Tibial artery (tissue), 4 donors: ENCODE data around the gene STAMBP.

Experiments
- DNase-seq, 2 donors: peaks; one replicate each; pipeline ENCODE4 v3.0.0-alpha.2; 2019
- H3K27ac ChIP-seq, 2 donors: fragments of 200-600 bp; sonication (generic) in 1 of 2; 1 replicate in 1 of 2; 2 replicates in 1 of 2; pipeline ENCODE4 v1.5.1; 2018 to 2019; ENCODE audit warnings: mild to moderate bottlenecking in 1 of 2
- H3K27me3 ChIP-seq, 2 donors: fragments of 200-600 bp; sonication (generic) in 1 of 2; one replicate each; pipeline versions ENCODE4 v1.5.1 to v1.6.0; 2016 to 2019
- H3K36me3 ChIP-seq, 3 donors: fragments of 200-600 bp; sonication (generic) in 2 of 3; one replicate each; pipeline ENCODE4 v1.5.1; 2016 to 2019; ENCODE audit warnings: mild to moderate bottlenecking in 2 of 3
- H3K4me1 ChIP-seq, 4 donors: fragments of 200-600 bp; sonication (generic) in 2 of 4; 1 replicate in 3 of 4; 2 replicates in 1 of 4; pipeline ENCODE4 v1.5.1; 2016 to 2019
- H3K4me3 ChIP-seq, 2 donors: fragments of 200-600 bp; sonication (generic) in 1 of 2; 1 replicate in 1 of 2; 2 replicates in 1 of 2; pipeline ENCODE4 v1.5.1; 2018 to 2019; ENCODE audit warnings: mild to moderate bottlenecking in 2 of 2
- H3K9me3 ChIP-seq, 3 donors: fragments of 200-600 bp; sonication (generic) in 1 of 3; one replicate each; pipeline ENCODE4 v1.5.1; 2016 to 2019
- intact Hi-C: fragments of 100-400 bp; cut with DNase I; formaldehyde crosslinking; loops from one replicate; pipeline ENCODE4 v1.15.0; 2023; ENCODE audit warnings: low total_unique reads
- TF ChIP-seq, protein P1 (sequence below), 2 experiments: fragments of 200-600 bp in 1 of 2; fragments of 450-650 bp in 1 of 2; IDR thresholded peaks; one replicate each; pipeline ENCODE4 v1.5.1; 2017 to 2019; ENCODE audit warnings: antibody characterized with exemption in 2 of 2, mild to moderate bottlenecking in 1 of 2, moderate library complexity in 1 of 2

The STAMBP gene

DNA sequence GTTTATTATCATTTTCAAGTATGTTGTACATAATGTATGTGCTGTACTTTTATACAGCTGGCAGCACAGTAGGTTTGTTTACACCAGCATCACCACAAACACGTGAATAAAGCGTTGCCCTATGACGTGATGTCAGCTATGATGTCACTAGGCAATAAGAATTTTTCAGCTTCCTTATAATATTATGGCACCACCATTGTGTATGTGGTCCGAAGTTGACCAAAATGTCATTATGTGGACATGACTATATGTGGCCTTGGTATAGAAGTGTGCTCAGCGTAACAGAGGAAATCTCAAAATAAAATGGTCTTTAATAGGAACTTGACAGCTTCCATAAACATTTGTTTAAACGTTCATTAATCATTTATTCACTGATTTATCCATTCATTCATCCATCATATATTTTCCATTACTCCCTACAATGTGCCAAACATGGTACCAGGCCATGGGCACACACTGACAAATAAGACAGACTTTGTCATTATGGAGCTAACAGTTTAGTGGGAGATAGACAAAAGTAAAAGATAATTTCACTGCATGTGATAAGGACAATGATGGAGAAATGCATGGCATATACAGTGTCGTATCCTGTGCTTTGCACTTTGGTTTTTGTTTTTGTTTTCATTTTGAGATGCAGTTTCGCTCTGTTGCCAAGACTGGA is 82.9 kb downstream of the STAMBP start:
- H3K4me3 ChIP-seq = no peak overlapping the region
- no peaks in the 10 kb centered on the region for H3K27me3 ChIP-seq
- intact Hi-C loops = no loop called here
- no peak for DNase-seq
- TF ChIP-seq, protein P1, sequence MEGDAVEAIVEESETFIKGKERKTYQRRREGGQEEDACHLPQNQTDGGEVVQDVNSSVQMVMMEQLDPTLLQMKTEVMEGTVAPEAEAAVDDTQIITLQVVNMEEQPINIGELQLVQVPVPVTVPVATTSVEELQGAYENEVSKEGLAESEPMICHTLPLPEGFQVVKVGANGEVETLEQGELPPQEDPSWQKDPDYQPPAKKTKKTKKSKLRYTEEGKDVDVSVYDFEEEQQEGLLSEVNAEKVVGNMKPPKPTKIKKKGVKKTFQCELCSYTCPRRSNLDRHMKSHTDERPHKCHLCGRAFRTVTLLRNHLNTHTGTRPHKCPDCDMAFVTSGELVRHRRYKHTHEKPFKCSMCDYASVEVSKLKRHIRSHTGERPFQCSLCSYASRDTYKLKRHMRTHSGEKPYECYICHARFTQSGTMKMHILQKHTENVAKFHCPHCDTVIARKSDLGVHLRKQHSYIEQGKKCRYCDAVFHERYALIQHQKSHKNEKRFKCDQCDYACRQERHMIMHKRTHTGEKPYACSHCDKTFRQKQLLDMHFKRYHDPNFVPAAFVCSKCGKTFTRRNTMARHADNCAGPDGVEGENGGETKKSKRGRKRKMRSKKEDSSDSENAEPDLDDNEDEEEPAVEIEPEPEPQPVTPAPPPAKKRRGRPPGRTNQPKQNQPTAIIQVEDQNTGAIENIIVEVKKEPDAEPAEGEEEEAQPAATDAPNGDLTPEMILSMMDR (IDR thresholded peaks at IDR 0.05) = no peak
- no peaks in the 10 kb centered on the region for H3K9me3 ChIP-seq
- peaks cover 0 to 5% (median 0%) of the 10 kb centered on the region in 4 donors for H3K4me1 ChIP-seq
- H3K27ac ChIP-seq = peak overlapping the region in 1 of 2 donors; percentile 27
- peaks cover 80 to 86% (median 83%) of the 10 kb centered on the region in 3 donors for H3K36me3 ChIP-seq

DNA sequence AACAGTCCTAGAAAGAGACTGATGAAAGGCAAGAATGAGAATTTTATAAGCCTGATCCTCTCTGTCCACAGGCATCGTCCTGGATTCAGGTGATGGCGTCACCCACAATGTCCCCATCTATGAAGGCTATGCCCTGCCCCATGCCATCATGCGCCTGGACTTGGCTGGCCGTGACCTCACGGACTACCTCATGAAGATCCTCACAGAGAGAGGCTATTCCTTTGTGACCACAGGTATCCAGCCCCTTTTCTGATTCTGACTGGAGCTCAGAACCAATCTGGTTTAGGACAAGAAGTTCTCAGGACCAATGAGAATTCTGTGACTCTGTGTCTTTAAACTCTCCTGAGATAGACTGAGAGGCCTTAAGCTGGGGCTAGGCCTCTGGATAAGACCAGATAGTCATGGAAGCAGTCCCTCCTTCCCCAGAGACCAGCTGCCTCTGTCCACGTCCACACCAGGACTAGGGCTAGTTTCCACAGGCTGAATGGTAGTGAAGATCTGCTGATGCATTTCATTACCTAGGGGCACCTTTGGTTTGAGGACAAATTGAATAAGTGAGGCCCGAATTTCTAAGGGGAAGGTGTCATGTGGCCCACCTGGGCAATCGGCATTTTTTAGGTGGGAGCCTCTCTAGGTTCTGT is 84.8 kb downstream of the STAMBP start:
- no peak overlapping the region for H3K27ac ChIP-seq
- H3K36me3 ChIP-seq = peaks cover 79 to 93% (median 86%) of the 10 kb centered on the region in 3 donors

DNA sequence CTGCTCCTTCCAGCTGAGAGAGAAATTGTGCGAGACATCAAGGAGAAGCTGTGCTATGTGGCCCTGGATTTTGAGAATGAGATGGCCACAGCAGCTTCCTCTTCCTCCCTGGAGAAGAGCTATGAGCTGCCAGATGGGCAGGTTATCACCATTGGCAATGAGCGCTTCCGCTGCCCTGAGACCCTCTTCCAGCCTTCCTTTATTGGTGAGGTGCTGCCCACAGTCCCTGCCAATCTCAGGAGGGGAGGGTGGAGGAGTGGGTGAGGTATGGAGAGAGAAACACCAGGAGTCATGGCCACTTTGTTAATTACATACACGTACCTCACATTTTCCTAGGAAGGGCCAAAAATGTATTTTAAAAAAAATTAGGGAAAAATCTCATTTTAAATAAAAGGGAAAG is 85.9 kb downstream of the STAMBP start:
- DNase-seq = no peak
- Histone ChIP-seq H3K4me1 (no peaks in the 10 kb centered on the region), H3K9me3 (no peaks in the 10 kb centered on the region), H3K27me3 (no peaks in the 10 kb centered on the region), H3K36me3 (peaks cover 78 to 90% (median 80%) of the 10 kb centered on the region in 3 donors), H3K4me3 (no peak overlapping the region), H3K27ac (peak overlapping the region in 1 of 2 donors; percentile 31)
- intact Hi-C loops = no loop called here
- TF ChIP-seq, protein P1 (IDR thresholded peaks at IDR 0.05) = no peak

More for the DNA sequence above, 84.8 kb downstream of the STAMBP start:
- TF ChIP-seq, protein P1 (IDR thresholded peaks at IDR 0.05) = no peak
- H3K27me3 ChIP-seq = no peaks in the 10 kb centered on the region
- intact Hi-C loops = no loop called here
- no peaks in the 10 kb centered on the region for H3K4me1 ChIP-seq
- H3K9me3 ChIP-seq = no peaks in the 10 kb centered on the region
- DNase-seq = no peak
- H3K4me3 ChIP-seq = no peak overlapping the region

DNA sequence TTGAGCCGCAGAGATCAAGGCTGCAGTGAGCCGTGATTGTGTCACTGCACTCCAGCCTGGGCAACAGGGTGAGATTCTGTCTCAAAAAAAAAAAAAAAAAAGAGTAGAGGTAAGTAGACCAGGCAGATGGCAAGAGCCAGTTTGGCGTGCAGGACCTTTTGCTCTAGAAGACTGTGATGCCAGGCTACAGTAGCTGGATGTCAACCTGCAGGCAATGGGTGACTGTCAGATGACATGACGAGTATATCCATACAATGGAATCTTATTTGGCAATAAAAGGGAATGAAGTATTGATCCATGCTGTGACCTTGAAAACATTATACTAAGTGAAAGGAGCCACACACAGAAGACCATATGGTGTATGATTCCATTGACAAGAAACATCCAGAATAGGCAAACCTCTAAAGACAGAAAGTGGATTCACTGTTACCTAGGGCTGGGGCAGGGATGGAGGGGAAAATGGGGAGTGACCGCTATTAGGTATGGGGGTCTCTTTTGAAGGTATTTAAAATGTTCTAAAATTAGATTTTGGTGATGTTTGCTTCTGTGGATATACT is 86.8 kb downstream of the STAMBP start:
- Histone ChIP-seq H3K9me3 (no peaks in the 10 kb centered on the region), H3K27me3 (no peaks in the 10 kb centered on the region), H3K36me3 (peaks cover 75 to 86% (median 76%) of the 10 kb centered on the region in 3 donors), H3K4me3 (no peak overlapping the region), H3K27ac (no peak overlapping the region), H3K4me1 (no peaks in the 10 kb centered on the region)
- DNase-seq = no peak
- intact Hi-C loops = no loop called here
- TF ChIP-seq, protein P1 (IDR thresholded peaks at IDR 0.05) = no peak

DNA sequence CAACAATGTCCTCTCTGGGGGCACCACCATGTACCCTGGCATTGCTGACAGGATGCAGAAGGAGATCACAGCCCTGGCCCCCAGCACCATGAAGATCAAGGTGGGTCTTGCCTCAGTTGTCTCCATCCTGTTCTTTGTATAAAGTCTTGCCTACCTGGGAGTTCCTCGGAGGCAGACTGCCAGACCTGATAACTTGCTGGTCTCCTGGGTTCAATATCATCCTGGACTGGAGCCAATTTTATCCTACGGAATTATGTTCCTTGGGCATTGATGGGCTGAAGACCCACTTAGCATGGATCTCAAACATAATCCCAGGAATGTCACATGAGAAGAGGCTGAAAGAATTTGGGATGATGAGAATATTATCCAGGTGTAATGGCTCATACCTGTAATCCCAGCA is 87.9 kb downstream of the STAMBP start:
- no peaks in the 10 kb centered on the region for H3K4me1 ChIP-seq
- TF ChIP-seq, protein P1 (IDR thresholded peaks at IDR 0.05) = no peak
- no peak overlapping the region for H3K4me3 ChIP-seq
- DNase-seq = no peak
- no peak overlapping the region for H3K27ac ChIP-seq
- no peaks in the 10 kb centered on the region for H3K9me3 ChIP-seq
- H3K27me3 ChIP-seq = no peaks in the 10 kb centered on the region
- H3K36me3 ChIP-seq = peaks cover 64 to 75% (median 67%) of the 10 kb centered on the region in 3 donors
- intact Hi-C loops = no loop called here
